ENCODE measurements around the gene MAN2B2.

The MAN2B2 gene

GRCh38 chr4:6613676-6614651 lies 39.0 kb downstream of the MAN2B2 start:
- TF ChIP-seq, protein P1, sequence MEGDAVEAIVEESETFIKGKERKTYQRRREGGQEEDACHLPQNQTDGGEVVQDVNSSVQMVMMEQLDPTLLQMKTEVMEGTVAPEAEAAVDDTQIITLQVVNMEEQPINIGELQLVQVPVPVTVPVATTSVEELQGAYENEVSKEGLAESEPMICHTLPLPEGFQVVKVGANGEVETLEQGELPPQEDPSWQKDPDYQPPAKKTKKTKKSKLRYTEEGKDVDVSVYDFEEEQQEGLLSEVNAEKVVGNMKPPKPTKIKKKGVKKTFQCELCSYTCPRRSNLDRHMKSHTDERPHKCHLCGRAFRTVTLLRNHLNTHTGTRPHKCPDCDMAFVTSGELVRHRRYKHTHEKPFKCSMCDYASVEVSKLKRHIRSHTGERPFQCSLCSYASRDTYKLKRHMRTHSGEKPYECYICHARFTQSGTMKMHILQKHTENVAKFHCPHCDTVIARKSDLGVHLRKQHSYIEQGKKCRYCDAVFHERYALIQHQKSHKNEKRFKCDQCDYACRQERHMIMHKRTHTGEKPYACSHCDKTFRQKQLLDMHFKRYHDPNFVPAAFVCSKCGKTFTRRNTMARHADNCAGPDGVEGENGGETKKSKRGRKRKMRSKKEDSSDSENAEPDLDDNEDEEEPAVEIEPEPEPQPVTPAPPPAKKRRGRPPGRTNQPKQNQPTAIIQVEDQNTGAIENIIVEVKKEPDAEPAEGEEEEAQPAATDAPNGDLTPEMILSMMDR (IDR thresholded peaks at IDR 0.05; ENCODE audit: low read depth, low read length, missing control alignments), result no peak
- DNase-seq (ENCODE audit: low read depth), result no peak
- H3K4me3 ChIP-seq (ENCODE audit: low read depth, low read length), result no peak overlapping the region

GRCh38 chr4:6614701-6615230 lies 39.8 kb downstream of the MAN2B2 start:
- DNase-seq (ENCODE audit: low read depth), result no peak
- TF ChIP-seq, protein P1 (IDR thresholded peaks at IDR 0.05; ENCODE audit: low read depth, low read length, missing control alignments), result no peak
- H3K4me3 ChIP-seq (ENCODE audit: low read depth, low read length), result no peak overlapping the region

DNA sequence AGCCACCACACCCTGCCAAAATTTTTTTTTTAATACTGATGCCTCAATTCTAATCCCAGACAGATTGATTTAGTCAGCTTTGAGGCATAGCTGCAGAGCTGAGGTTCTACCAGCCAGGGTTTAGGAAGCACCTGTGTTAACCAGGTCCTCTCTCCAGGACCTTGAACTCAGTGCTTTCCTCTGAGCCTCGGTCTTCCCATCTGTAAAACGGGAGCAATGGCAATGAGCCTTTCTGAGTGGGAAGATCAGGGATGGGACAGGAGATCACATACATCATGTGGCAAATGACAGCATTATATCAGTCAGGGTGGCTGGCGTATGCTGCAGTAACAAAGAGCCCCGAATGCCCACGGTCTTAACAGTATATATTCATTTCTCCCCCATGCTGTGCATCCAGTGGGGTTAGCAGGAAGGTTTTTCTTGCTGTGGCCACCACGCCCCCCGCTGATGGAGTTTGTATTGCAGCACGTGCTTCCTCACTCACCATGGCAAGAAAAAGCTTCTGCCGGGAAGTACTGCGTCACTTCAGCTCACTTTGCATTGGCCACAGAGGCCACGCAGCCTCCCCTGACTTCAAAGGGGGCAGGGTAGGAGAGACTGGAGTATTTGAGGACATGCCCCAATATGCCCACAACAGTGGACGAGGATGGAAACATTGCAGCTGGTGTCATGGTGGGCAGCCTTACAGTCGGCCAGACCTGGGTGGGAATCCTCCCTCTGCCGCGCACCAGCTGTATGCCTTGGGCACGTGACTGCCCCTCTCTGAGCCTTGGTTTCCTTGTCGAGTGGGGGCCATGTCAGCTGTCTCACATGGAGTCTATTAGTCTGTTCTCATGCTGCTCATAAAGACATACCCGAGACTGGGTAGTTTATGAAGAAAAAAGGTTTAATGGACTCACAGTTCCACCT lies 41.4 kb downstream of the MAN2B2 start:
- TF ChIP-seq, protein P1 (IDR thresholded peaks at IDR 0.05; ENCODE audit: low read depth, low read length, missing control alignments), result no peak
- no peak overlapping the region for H3K4me3 ChIP-seq (ENCODE audit: low read depth, low read length)
- DNase-seq (ENCODE audit: low read depth), result no peak

DNA sequence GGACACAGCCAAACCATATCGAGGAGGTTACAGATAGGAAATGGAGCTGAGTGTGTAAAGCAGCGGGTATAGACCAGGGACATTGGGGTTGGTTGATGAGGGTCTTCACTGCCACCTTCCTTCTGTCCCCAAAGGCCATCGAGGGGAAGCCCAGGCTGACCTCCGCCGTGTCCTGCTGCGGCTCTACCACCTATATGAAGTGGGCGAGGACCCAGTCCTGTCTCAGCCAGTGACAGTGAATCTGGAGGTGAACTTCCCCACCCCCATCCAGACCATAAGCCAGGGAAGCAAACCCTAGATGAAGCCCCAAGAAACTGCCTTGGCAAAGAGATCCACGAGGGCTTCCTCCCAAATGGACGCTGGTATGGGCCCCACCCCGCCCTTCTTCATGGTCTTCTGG lies 42.3 kb downstream of the MAN2B2 start:
- DNase-seq (ENCODE audit: low read depth), result no peak
- TF ChIP-seq, protein P1 (IDR thresholded peaks at IDR 0.05; ENCODE audit: low read depth, low read length, missing control alignments), result no peak
- no peak overlapping the region for H3K4me3 ChIP-seq (ENCODE audit: low read depth, low read length)

DNA sequence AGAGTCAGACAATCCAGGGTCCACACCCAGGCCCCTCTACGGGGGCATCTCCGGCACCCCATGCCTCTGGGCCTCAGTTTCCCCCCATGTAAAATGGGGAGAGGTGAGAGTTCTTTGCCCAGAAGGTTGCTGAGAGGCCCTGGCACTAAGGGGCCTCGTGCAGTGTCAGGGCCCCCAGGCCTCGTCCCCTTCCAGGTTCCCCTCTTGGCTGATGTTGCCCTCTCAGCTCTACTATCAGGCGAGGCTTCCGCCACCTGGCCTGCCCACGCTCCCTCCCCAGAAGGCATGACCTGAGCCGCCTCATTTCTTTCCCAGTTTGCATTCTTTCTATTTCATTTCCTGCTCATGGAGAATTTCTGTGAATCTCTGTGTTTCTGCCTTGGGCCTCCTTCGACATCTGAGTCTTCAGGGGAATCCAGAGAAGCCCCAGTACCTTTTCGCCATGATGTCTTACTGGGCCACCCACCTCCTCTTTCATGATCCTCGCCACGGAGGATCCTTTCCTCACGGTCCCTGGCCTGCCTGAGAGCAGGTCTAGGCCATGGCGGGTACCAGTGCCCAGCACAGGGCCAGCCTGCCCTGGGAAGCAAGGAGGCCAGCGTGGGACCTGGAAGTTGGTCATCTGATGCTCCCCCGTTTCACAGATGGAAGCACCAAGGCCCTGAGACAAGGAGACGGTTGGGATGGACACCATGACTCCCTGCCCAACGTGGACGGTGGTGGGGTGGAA lies 43.6 kb downstream of the MAN2B2 start:
- DNase-seq (ENCODE audit: low read depth), result no peak
- H3K4me3 ChIP-seq (ENCODE audit: low read depth, low read length), result no peak overlapping the region
- TF ChIP-seq, protein P1 (IDR thresholded peaks at IDR 0.05; ENCODE audit: low read depth, low read length, missing control alignments), result no peak

DNA sequence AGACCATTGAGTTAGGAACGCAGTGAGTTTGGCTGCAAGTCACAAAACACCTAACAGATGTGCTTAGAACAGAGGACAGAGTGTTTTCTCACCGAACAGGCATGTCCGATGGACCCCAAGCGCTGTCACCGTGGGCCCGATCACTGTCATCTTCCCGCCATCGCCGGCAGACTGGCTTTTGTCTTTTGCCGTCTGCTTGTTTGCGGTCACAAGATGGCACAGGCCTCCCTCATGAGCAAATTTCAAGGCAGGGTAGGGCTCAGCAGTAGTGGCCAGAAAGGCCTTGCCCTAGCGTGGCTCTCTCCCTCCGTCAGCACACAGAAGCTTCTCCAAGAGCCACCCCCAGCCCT lies 44.1 kb downstream of the MAN2B2 start:
- TF ChIP-seq, protein P1 (IDR thresholded peaks at IDR 0.05; ENCODE audit: low read depth, low read length, missing control alignments), result no peak
- no peak overlapping the region for H3K4me3 ChIP-seq (ENCODE audit: low read depth, low read length)
- DNase-seq (ENCODE audit: low read depth), result no peak

All from GM12864 (cell line).